Ammon's horn (tissue), 1 donor: ENCODE results near the gene PFKFB4.

ENCODE experiments used
- DNase-seq: peaks from one replicate; pipeline ENCODE4 v3.0.0-alpha.2; 2016; ENCODE audit warnings: low spot score

PFKFB4 gene

DNA sequence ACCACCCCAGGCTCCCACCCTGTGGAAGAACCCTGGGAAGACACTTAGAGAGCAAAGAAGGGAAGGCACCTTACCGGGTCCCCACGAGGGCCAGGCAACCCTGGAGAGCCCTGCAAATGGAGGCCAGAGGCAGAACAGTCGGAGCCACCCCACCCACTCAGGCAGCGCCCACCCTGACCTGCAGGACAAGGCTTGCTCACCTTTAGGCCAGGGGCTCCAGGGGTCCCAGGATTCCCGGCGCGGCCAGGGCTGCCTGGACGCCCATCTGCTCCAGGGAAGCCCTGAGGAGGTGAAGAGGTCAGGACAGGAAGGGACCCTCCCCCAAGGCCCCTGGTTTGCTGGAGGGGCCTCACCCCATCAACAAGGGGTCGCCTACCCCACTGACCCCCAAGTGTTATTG, 28.2 kb upstream of the PFKFB4 start:
- no peak for DNase-seq

DNA sequence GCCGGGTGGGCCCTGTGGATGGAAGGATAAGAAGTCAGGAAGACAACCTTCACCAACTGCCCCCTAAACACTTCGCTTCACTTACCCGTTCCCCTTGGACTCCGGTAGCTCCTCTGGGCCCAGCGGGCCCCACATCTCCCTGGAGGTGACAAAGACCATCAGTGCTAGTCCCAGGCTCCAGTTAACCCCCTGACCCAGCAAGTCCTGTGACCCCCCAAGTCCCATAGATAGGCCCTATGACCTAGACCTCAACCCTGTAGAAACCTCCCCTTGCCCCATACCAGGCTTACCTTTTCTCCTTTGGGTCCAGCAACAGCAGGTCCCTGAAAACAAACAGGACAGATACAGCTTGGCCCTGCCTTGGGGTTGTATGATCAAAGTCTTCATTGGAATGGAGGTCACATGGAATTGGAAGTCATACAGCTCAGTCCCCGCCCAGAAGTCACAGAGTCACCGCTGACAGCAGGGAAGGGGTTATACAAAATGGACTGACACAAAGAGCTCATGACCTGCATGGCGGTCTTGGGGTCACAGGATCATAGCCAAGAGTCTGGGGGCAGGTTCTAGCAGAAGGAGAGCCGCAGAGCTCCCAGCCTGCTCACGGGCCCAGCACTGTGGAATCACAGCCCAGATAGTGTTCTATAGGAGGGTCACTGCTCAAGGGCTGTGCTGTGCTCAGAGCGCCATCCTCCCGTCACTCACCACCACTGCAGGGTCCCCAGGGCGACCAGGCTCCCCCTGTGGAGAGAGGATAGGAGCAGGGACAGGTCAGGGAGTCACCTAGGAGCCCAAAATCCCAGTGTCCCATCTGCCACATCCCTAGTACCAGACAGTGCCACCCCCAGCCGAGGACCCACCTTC, 25.2 kb upstream of the PFKFB4 start:
- DNase-seq, result no peak

DNA sequence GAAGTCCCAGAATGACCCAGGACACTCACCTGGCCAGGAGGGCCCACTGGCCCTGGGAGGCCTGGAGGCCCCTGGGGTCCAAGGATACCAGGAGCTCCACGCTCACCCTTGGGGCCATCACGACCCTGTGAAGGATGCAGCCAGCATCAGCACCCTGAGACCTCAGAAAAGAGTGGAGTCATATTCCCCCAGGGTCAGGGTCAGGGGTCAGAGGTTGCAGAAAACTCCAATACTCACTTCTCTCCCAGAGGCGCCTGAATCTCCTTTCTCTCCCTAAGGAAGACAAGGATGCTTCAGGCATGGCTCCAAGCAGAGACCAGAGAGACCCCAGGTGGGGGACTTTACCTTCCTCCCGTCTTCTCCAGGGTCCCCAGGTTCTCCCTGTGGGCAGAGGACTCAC, 20.0 kb upstream of the PFKFB4 start:
- no peak for DNase-seq

DNA sequence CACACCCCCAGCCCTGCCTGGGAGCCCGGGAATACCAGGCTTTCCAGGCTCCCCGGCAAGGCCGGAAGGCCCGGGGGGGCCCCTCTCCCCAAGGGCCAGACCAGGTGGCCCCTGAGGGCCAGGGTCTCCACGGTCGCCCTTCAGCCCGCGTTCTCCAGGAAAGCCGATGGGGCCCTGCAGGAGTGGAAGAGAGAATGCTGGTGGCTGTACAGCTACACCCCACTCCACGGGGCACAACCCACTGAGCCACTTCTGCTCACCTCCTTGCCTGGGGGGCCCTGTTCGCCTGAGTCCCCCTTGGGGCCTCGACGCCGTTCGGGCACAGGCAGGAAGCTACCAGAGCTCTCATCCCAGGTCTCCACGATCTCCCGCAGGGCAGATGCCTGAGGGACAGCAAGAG, 18.8 kb upstream of the PFKFB4 start:
- no peak for DNase-seq

DNA sequence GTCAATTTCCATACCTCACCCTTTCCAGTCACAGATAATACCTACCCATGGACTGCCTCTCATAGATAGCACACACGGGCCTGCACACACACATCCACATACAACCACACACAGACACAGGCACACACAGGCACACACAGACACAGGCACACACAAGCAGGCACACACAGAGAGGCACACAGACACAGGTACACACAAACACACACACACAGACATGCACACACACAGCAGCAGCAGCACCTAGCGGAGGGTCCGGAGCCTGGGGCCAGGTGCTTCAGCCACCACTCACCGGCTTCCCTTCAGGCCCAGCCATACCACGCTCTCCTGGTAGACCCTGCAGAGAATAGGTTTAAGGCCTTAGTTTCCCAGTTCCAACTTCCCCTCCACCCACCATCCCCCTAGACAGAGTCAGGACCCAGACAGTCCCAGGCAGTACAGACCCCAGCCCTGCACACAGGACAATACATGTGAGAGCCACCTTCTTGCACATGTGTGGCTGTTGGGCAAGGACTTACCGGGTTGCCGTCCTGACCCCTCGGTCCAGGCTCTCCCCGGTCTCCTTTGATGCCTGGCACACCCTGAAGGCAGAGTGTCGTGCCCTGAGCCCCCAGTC, 17.5 kb upstream of the PFKFB4 start:
- no peak for DNase-seq

DNA sequence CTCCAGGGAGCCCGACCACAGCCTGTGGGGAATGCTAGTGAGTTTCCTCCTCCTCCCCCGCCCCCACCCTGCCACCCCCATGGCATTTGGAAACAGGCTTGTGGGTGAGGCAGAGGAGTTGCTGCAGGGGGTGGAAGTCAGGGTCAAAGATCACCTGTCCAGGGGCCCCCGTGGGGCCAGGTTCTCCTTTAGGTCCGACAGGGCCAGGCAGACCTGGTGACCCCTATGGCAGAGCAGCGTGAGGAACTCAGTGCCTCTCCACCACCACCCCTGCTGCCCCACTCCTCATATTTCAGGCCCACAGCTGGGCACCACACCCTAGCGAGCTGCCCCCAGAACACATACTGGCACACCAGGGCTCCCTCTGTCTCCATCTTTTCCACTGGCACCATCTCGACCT, 15.9 kb upstream of the PFKFB4 start:
- DNase-seq, result no peak

DNA sequence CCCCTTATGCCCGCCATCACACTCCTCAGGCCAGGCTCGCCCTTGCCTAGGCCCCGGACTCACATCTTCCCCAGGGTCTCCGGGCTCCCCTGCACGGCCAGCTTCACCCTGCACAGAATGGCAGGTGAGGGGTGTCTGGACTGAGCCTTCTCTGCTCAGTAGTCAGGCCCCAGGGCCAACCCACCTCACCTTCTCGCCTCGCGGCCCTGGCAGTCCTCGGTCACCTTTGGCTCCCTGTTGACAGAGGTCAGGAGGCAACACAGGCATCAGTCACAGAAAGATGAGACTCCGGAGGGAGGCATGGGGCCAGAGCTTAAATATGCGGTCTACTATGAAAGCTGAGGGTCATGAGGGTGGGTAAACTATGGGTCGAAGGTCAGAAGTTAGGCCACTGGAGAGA, 15.3 kb upstream of the PFKFB4 start:
- no peak for DNase-seq

DNA sequence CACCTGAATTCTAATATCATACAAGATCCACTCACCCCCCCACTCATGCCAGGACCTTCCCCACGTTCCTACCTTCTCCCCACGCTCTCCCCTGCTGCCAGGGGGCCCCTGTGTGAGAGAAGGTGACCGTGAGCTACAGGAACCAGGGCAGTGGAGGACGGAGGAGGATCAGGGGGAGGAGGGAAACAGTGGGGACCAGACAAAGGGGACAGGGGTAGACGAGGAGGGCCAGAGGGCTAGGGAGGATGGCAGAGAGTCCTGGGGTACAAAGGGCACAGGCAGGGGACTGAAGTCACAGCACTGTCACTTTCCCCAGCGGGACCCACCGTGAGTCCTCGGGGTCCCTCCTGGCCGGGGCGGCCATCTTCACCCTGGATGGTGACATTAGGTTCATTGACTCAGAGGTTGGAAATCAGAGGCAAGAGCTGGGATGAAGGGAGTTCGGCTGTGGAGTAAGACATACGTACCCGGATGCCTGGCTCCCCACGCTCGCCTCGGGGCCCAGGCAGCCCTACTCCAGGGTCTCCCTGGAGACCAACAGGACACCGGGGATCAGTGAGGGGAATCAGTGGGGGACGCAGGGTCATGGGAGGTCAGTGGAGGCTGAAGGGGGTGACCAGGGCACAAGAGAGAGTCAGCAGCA, 13.3 kb upstream of the PFKFB4 start:
- no peak for DNase-seq

DNA sequence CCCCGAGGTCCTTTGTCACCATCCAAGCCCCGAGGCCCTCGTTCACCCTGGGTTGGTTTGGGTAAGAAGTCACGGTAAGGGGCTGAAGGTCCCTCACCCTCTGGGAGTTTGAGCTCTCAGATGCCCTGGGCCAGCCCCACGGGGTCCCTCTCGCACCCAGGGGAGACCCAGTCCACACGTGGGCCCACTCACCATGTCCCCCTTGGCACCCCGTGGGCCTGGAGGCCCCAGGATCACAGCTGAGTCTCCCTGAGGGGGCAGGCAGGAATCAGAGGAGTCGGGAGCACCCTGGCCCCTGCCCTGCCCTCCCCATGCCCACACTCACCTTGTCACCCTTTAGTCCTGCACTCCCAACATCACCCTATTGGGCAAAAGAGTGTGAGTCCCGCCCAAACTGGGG, 12.8 kb upstream of the PFKFB4 start:
- DNase-seq, result no peak

DNA sequence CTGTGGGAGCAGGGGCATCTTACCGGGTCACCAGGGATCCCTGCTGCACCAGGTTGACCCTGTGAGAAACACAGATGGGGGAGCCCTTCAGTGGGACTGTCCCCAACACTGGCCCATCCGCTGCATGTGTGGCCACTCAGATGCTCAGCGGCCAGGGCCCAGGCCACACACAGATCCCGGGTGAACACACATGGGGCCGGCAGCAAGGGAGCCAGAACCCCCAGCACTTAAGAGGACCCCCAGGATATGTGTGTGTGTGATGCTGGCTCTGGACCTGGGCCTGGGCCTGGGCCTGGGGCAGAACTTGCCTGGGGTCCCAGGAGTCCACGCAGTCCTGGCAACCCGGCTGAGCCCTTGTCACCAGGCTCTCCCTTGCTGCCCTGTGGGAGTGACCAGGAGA, 11.9 kb upstream of the PFKFB4 start:
- no peak for DNase-seq

DNA sequence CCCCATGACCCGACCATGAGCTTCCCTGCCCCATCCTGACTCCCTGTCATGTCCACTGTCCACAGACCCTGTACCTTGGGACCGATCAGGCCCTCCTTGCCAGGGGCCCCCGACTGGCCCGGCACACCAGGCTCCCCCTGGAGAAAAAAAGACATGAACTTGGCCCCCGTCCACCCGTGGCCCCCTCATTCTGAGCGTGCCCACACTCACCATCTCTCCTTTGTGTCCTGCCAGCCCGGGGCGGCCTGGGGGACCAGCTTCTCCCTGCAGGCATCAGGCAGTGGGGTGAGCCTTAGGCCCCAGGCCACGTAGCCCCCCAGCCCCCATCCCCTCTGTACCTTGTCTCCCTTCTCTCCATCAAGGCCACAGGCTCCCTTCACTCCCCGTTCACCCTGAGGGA, 10.9 kb upstream of the PFKFB4 start:
- no peak for DNase-seq

DNA sequence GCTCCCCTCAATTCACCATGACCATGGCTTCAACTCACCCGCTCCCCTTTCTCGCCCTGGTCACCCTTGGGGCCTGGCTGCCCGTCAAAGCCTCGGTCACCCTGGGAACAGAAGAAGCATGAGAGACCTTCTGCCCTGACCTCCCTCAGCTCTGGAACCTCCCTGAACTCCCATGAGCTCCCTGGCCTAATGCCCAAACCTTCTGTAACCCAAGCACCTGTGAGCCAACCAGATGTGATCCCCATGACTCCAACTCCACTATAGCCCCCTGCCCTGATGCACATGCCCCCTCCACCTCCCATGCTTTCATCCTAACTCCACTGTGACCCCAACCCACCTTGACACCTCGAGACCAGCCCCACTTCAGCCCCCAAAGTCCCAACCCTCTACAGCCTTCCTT, 10.5 kb upstream of the PFKFB4 start:
- no peak for DNase-seq

DNA sequence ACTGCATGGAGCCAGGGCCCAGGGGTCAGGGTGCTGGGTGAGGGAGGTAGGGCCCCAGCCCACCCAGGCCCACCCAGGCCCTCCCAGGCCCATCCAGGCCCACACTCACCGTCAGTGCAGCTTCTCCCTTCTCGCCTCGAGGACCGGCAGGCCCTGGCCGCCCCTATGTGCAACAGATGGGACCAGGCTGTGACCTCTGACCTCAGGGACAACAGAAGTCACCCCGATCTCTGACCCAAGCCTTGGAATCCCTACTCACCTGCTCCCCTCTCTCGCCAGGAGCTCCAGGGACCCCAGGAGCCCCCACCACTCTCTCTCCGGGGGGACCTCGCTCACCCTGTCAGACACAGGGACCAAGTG, 9.8 kb upstream of the PFKFB4 start:
- DNase-seq, result no peak

DNA sequence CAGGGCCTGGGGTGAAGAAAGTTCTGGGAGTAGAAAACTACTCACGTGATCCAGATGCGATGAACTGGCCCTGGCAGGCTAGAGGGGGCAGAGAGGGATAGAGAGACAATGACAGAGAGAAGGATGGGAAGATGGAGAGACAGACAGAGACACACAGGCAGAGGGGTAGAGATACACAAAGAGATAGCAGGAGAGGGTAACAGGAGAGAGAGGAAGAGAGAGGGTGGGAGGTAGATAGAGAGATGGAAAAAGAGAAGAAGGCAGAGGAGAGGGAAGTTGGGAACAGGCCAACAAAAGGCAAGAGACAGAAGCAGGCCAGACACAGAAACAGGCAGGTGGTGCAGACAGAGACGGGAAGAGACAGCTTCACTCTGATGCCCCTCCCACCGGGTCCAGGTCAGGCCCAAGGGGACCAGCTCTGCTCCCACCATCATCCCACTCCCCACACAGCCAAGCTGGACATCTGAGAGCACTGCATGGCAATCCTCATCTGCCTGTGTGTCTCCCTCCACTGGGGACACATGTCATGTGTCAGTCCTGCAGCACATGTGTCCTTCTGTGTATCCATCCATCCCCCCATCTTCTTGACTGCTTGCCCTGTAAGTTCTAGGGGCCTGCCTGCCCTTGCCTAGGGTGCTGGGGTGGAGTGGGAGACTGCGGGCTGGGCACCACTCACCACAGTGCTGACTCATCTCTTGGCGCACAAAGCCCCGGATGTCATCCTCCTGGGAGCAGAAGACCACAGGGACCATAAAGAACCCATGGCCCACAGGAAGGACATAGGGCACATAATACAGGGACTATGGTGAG, 9.2 kb upstream of the PFKFB4 start:
- no peak for DNase-seq

DNA sequence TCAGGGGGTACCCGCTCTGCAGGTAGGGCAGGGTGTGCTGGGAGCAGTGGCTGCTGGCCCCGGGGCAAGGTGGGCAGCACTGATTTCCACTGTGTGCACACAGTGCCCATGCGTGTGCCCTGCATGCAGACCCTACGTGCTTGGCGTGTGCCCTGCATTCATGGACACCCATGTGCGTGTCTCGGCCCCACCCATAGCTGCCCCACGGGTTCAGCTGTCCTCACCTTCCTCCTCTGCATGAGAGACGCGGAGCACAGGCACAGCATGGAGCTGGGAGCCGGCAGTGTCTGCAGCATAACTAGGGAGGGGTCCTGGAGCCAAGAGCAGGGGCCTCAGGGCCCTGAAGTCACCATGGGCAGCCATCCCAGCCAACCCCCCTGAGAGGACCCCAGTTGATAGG, 8.6 kb upstream of the PFKFB4 start:
- no peak for DNase-seq

DNA sequence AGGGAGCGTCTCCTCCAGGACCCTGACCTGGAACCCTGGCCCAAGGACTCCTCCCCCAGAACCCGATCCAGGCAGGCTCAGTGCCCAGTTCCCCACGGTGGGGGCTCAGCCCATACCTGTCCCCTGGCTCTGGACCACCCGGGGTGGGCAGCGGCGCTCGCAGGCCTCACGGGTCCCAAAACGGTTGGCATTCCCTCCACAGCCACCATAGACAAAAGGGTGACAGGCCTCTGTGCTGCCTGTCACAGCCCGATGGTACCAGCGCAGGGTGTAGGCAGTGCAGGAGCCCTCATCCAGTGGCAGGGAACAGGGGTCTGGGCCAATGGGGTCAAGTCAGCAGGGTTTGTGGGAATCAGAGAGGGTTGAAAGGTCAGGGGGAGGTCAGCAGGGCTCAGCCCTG, 8.1 kb upstream of the PFKFB4 start:
- no peak for DNase-seq

DNA sequence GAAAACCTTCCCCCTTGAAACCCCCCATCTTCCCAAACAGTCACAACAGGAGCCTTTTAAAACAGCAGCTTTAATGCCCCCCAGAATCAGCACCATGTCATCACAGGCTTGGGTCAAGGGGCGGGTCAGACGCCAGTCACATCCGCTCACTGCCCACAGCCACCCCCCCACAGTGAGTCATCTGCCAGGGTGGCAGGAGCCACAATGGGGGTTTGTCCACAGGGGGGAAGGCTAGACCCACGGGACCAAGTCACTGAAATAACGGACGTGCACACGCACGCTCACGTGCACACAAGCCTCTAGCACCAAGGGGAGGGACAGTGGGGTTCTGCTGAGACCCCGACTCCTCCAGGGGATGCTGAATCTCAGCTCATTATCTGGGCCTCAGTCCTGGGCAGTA, 7.4 kb upstream of the PFKFB4 start:
- DNase-seq, result peak; percentile 75

DNA sequence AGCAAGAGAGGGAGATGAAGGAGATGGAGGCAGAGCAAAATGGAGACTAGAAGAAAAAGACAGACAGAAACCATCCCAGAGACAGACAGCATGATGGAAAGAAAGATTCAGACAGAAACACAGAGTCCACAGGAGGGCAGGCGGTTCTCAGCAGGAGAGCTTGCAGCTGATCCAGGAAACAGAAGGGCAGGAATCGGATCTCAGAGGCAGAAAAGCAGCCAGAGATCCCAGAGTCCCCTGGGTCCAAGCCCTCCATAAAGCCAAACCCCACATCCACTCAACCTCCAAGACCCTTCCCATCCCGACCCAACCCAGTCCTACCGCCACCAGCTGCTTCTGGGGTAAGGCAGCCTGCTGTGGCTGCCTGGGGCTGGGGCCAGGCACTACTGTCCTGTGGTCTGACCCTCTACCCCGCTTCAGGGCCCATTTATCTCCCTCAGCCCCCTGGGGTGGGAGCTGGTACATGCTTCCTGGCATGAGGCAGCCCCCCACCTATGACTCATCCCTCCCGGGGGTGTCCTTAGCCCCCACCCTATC, 6.8 kb upstream of the PFKFB4 start, which contains the start of gene UCN2:
Gene UCN2, minus strand, starts transcription at position 400 of the 537 bp plus-strand sequence. CDS start 657 bp downstream, outside the sequence.
- no peak for DNase-seq

DNA sequence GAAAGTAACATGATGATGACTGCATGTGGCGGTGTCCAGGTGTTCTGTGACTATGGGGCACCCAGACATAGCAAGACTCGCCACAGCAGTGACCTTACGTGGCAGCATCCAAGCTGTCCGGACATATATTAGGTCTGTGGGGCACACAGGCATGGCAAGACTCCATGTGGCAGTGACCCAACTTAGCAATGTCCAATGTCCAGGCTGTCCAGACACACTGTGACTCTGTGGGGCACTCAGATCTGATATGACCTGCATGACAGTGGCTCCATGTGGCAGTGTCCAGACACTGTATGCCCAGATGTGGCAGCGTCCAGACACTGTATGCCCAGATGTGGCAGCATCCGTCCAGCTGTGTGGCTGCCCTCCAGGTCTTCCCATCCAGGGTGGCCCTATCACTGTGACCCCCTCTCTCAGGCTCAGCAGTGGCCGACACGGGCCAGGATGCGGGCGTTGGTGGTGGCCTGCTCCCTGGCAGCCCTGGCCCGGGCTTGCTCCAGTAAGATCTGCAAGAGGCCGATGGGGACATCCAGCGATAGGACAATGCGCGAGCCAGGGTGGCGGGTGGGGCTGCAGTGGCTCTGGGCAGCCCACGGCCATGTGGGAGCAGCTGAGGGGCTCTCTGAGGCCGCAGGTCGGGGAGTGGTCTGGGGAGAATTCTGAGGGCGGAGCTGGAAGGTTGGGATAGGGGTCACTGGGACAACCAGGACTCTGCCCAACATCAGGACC, 5.9 kb upstream of the PFKFB4 start:
- no peak for DNase-seq

DNA sequence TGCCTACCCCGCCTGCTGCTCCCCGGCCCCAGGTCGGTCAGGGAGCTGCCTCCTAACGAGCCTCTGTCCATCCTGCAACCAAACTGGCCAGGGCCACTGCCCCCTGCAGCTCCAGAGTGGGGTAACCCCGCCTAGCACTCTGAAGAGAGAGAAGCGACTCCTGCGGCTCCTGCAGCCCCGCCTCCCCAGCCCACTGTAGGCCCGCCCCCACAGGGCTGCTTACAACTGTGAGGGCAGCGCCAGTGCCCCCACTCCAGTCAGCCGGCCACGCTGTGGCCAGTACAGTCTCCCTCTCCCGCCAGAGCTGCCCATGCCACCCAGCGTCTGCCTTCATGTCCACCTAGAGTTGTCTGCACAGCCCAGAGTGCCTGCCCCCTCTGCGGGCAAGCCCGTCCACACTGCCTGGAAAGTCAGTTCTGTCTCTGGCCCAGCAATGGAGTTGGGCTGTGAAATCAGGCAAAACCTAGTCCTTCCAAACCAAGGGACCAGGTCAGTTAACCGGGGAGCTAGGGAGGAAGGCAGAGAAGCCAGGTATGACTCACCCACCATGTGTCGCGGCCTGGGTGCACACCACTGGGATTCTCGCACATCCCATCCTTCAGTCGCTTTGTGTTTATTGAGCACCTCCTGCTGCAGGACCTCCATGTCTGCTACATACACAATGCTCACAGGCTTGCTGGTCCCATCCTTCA, 4.6 kb upstream of the PFKFB4 start:
- peak; percentile 52 for DNase-seq

DNA sequence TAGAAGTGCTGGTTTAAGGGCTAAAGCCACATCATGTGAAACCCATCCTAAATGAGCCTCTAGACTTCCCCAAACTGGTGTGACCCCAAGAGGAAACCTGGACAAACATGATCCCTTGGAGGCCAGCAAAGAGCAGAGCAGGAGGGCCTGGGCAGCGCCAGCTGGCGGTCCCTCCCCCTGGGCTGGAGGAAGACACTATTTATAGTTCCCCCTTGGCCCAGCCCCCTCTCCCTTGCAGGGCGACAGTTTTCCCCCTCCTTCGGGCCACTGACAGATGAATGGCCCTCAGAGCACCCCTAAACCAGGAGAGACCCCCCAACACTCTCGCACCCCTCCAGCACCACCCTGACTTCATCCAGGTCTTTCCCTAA, 4.0 kb upstream of the PFKFB4 start:
- peak; percentile 33 for DNase-seq
